Osteoblast (primary cell): ENCODE measurements around the gene FAM216A. TPM values are rescaled to one million over a fixed set of nuclear protein-coding genes. Genes with fewer than 3 reads are reported as not detected.
"Not testable (repeated sequence)": the region's sequence is repeated elsewhere in the genome, so short reads cannot be mapped to it uniquely, and the experiment has no call there.

Experiments used
- DNase-seq: peaks from one replicate; pipeline ENCODE4 v3.0.0; 2011; ENCODE audit warnings: low spot score, mixed read lengths; ENCODE audit not compliant: insufficient read length; ENCODE audit errors: missing footprints
- H2AFZ ChIP-seq: 2 replicates; pipeline ENCODE4 v1.6.0; 2011; ENCODE audit warnings: mild to moderate bottlenecking, low read length
- H3K27ac ChIP-seq: 2 replicates; pipeline ENCODE4 v1.5.1; 2011; ENCODE audit warnings: mild to moderate bottlenecking, low read depth, low read length, moderate library complexity
- H3K27me3 ChIP-seq: 2 replicates; pipeline ENCODE4 v1.6.0; 2012; ENCODE audit warnings: mild to moderate bottlenecking, control low read depth, inconsistent platforms, low read length, moderate library complexity; ENCODE audit not compliant: insufficient read depth
- H3K36me3 ChIP-seq: 2 replicates; pipeline ENCODE4 v1.5.1; 2011; ENCODE audit warnings: mild to moderate bottlenecking, low read length, control low read depth, moderate library complexity; ENCODE audit not compliant: insufficient read depth
- H3K4me1 ChIP-seq: 2 replicates; pipeline ENCODE4 v1.5.1; 2011; ENCODE audit warnings: mild to moderate bottlenecking, low read length, control low read depth, moderate library complexity; ENCODE audit not compliant: insufficient read depth
- H3K4me2 ChIP-seq: 2 replicates; pipeline ENCODE4 v1.6.0; 2011; ENCODE audit warnings: mild to moderate bottlenecking, low read length; ENCODE audit not compliant: insufficient read depth
- H3K4me3 ChIP-seq: fragments of 200-600 bp; sonication (generic); 3 replicates; pipeline ENCODE4 v1.5.1; 2012; ENCODE audit warnings: mild to moderate bottlenecking, low read length, inconsistent platforms; ENCODE audit not compliant: insufficient read depth
- H3K79me2 ChIP-seq: 2 replicates; pipeline ENCODE4 v1.6.0; 2012; ENCODE audit warnings: mild to moderate bottlenecking, low read length, control low read depth, inconsistent platforms; ENCODE audit not compliant: insufficient read depth
- H3K9me3 ChIP-seq: 2 replicates; pipeline ENCODE4 v1.5.1; 2011; ENCODE audit warnings: low read depth, low read length, control low read depth
- H4K20me1 ChIP-seq: 2 replicates; pipeline ENCODE4 v1.6.0; 2012; ENCODE audit warnings: mild to moderate bottlenecking, low read length, control low read depth; ENCODE audit not compliant: insufficient read depth
- CTCF ChIP-seq: IDR thresholded peaks from 2 replicates; pipeline ENCODE4 v1.5.1; 2011; ENCODE audit warnings: mild to moderate bottlenecking, low read depth, low read length, moderate library complexity; ENCODE audit errors: extremely low read depth
- total RNA-seq: library from RNA; depleted of rRNA; stranded (reverse); fragments of >200 nt; gene quantifications from 2 replicates; pipeline ENCODE4 v1.2.3, GENCODE V29; 2012

The FAM216A gene
- total RNA-seq = 7.2 and 8.3 TPM in 2 replicates

- H3K4me3 ChIP-seq = peak within 1 kb of the TSS; percentile 72
- H3K4me2 ChIP-seq = peak within 1 kb of the TSS; percentile 91
- peak within 1 kb of the TSS; percentile 94 for H2AFZ ChIP-seq
- TF ChIP-seq CTCF = no peak
- H3K79me2 ChIP-seq = peaks cover 26% of the 10 kb centered on the region
- DNase-seq = peak; percentile 98
- peaks cover 19% of the 10 kb centered on the region for H3K4me1 ChIP-seq
- peaks cover 7% of the 10 kb centered on the region for H3K36me3 ChIP-seq
- H3K27ac ChIP-seq = peak within 1 kb of the TSS; percentile 64
- no peaks in the 10 kb centered on the region for H3K9me3 ChIP-seq
- H4K20me1 ChIP-seq = no peaks in the 10 kb centered on the region
- no peaks in the 10 kb centered on the region for H3K27me3 ChIP-seq
These were observed at the start of gene FAM216A, which contains the start of gene GPN3 for GRCh38 chr12:110468214-110469048. FAM216A (plus strand) TSS chr12:110468845; CDS start chr12:110468876, 31 bp downstream. GPN3 (minus strand) TSS chr12:110468257; CDS start chr12:110468203, 54 bp downstream.

GRCh38 chr12:110420644-110421043 is 48.0 kb upstream of the FAM216A start:
- not testable (repeated sequence) for H3K9me3 ChIP-seq, H3K79me2 ChIP-seq, H3K4me3 ChIP-seq, H3K36me3 ChIP-seq, H2AFZ ChIP-seq, H3K27ac ChIP-seq, DNase-seq, H3K4me2 ChIP-seq, H4K20me1 ChIP-seq, H3K4me1 ChIP-seq
- peaks cover 12% of the 10 kb centered on the region for H3K27me3 ChIP-seq

GRCh38 chr12:110421159-110421661 is 47.4 kb upstream of the FAM216A start:
- H3K4me3 ChIP-seq = no peak overlapping the region
- H4K20me1 ChIP-seq = no peaks in the 10 kb centered on the region
- no peak overlapping the region for H3K27ac ChIP-seq
- no peak for DNase-seq
- H3K36me3 ChIP-seq = no peaks in the 10 kb centered on the region
- H3K4me2 ChIP-seq = no peak overlapping the region
- no peaks in the 10 kb centered on the region for H3K79me2 ChIP-seq
- H3K9me3 ChIP-seq = no peaks in the 10 kb centered on the region
- no peaks in the 10 kb centered on the region for H3K4me1 ChIP-seq
- H2AFZ ChIP-seq = no peak overlapping the region
- peaks cover 12% of the 10 kb centered on the region for H3K27me3 ChIP-seq
- TF ChIP-seq CTCF = no peak

- H3K27me3 ChIP-seq = peaks cover 12% of the 10 kb centered on the region
- H3K27ac ChIP-seq = no peak overlapping the region
These were observed 46.9 kb upstream of the FAM216A start for GRCh38 chr12:110421701-110422100.

More at GRCh38 chr12:110421701-110422100, 46.9 kb upstream of the FAM216A start:
- TF ChIP-seq CTCF = no peak
- H2AFZ ChIP-seq = no peak overlapping the region
- no peaks in the 10 kb centered on the region for H3K4me1 ChIP-seq
- no peaks in the 10 kb centered on the region for H3K79me2 ChIP-seq
- H4K20me1 ChIP-seq = no peaks in the 10 kb centered on the region
- H3K4me2 ChIP-seq = no peak overlapping the region
- H3K9me3 ChIP-seq = no peaks in the 10 kb centered on the region
- no peak overlapping the region for H3K4me3 ChIP-seq
- H3K36me3 ChIP-seq = no peaks in the 10 kb centered on the region
- no peak for DNase-seq
